ENCODE results near the gene FLYWCH1.

FLYWCH1 gene

GRCh38 chr16:2900526-2901075 lies 11.1 kb upstream of the FLYWCH1 start:
- no peak for DNase-seq (ENCODE audit: low read depth)
- no peak for TF ChIP-seq CTCF (conservative IDR thresholded peaks at IDR 0.05; ENCODE audit: low read length)

GRCh38 chr16:2902337-2903130 lies 9.2 kb upstream of the FLYWCH1 start:
- no peak for TF ChIP-seq CTCF (conservative IDR thresholded peaks at IDR 0.05; ENCODE audit: low read length)
- DNase-seq (ENCODE audit: low read depth) = no peak
- H3K4me3 ChIP-seq (ENCODE audit: low read length) = no peak overlapping the region

More at GRCh38 chr16:2900526-2901075, 11.1 kb upstream of the FLYWCH1 start:
- H3K4me3 ChIP-seq (ENCODE audit: low read length) = no peak overlapping the region

GRCh38 chr16:2904100-2904921 lies 7.4 kb upstream of the FLYWCH1 start:
- peak overlapping the region; percentile 81 for H3K4me3 ChIP-seq (ENCODE audit: low read length)
- TF ChIP-seq CTCF (conservative IDR thresholded peaks at IDR 0.05; ENCODE audit: low read length) = peak; percentile 71
- peak; percentile 82 for DNase-seq (ENCODE audit: low read depth)

GRCh38 chr16:2904922-2905240 lies 6.8 kb upstream of the FLYWCH1 start:
- TF ChIP-seq CTCF (conservative IDR thresholded peaks at IDR 0.05; ENCODE audit: low read length) = no peak
- no peak for DNase-seq (ENCODE audit: low read depth)
- H3K4me3 ChIP-seq (ENCODE audit: low read length) = peak overlapping the region; percentile 81

GRCh38 chr16:2905241-2905987 lies 6.3 kb upstream of the FLYWCH1 start:
- H3K4me3 ChIP-seq (ENCODE audit: low read length) = peak overlapping the region; percentile 81
- no peak for TF ChIP-seq CTCF (conservative IDR thresholded peaks at IDR 0.05; ENCODE audit: low read length)
- DNase-seq (ENCODE audit: low read depth) = peak; percentile 99

- H3K4me3 ChIP-seq (ENCODE audit: low read length) = no peak overlapping the region
- DNase-seq (ENCODE audit: low read depth) = no peak
These were observed 5.7 kb upstream of the FLYWCH1 start for GRCh38 chr16:2905988-2906387.

More at GRCh38 chr16:2905988-2906387, 5.7 kb upstream of the FLYWCH1 start:
- no peak for TF ChIP-seq CTCF (conservative IDR thresholded peaks at IDR 0.05; ENCODE audit: low read length)
